Cardiac fibroblast (primary cell): ENCODE data around the gene TRIM38.

Experiments
- DNase-seq, 2 donors: peaks; one replicate each; pipeline versions ENCODE4 v3.0.0 to v3.0.0-alpha.2; 2010; ENCODE audit warnings: low read depth in 2 of 2
- H3K4me3 ChIP-seq, 2 donors: replicated peaks in 1 of 2; 1 replicate in 1 of 2; 2 replicates in 1 of 2; pipeline ENCODE4 v1.5.1; 2011; ENCODE audit warnings: low read depth in 2 of 2, low read length in 2 of 2, mild to moderate bottlenecking in 2 of 2, moderate library complexity in 1 of 2
- TF ChIP-seq, protein P1 (sequence below): IDR thresholded peaks from one replicate; pipeline ENCODE4 v1.5.1; 2011; ENCODE audit warnings: low read depth, mild to moderate bottlenecking, low read length, inconsistent platforms

Gene TRIM38, protein sequence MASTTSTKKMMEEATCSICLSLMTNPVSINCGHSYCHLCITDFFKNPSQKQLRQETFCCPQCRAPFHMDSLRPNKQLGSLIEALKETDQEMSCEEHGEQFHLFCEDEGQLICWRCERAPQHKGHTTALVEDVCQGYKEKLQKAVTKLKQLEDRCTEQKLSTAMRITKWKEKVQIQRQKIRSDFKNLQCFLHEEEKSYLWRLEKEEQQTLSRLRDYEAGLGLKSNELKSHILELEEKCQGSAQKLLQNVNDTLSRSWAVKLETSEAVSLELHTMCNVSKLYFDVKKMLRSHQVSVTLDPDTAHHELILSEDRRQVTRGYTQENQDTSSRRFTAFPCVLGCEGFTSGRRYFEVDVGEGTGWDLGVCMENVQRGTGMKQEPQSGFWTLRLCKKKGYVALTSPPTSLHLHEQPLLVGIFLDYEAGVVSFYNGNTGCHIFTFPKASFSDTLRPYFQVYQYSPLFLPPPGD

DNA sequence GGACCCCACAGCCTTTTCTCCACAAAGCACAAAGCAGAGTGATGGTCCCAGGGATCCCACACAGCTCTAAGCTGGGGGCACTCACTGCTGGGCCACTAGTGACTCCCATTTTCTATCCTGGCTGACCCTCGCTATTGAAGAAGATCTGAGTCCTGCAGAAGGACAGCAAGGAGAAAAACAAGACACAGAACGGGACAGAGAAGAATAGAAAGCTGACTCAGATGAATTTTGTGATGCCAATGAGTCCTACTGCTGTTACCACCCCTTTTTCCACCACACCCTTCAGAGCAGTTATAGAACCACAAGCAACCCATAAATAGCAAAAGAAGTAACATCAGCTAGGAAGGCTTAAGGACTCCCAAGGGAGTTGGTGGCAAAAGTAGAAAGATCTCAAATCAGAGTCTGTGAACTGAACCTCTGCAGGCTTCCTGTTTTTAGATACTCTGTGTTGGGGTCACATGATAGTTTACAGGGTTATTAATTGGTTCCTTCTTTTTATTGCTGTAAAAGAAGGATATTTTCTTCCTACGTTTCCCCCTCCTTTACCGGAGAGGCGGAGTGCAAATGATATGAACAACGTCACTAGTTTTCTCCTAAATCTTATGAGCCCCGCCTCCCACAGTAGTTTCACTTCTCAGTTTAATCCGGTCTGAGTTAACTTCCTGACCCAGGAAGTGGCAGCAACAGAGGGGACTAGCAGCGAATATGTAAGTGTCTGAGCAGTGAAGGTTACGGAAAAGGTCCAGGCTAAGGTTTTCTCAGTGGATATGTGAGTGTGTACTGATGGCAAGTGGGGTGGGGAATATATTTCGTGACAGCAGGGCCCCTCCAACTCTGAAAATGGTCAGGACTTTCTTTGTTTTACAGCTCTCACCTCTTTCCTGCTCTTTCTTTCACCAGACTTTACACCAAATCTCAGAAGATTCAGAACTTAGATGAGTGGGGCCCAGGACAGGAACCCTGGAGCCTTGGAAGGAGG lies at the start of gene TRIM38:
TSS of gene TRIM38 (plus strand) at position 654 of the 979 bp plus-strand sequence. CDS start 3,721 bp downstream, outside the sequence.
- DNase-seq, result peak; percentile 94 to 95
- peak within 1 kb of the TSS; percentile 59 to 71 for H3K4me3 ChIP-seq

GRCh38 chr6:25913741-25914140 lies 48.9 kb upstream of the TRIM38 start:
- H3K4me3 ChIP-seq, result no peak overlapping the region
- DNase-seq, result no peak
- TF ChIP-seq, protein P1, sequence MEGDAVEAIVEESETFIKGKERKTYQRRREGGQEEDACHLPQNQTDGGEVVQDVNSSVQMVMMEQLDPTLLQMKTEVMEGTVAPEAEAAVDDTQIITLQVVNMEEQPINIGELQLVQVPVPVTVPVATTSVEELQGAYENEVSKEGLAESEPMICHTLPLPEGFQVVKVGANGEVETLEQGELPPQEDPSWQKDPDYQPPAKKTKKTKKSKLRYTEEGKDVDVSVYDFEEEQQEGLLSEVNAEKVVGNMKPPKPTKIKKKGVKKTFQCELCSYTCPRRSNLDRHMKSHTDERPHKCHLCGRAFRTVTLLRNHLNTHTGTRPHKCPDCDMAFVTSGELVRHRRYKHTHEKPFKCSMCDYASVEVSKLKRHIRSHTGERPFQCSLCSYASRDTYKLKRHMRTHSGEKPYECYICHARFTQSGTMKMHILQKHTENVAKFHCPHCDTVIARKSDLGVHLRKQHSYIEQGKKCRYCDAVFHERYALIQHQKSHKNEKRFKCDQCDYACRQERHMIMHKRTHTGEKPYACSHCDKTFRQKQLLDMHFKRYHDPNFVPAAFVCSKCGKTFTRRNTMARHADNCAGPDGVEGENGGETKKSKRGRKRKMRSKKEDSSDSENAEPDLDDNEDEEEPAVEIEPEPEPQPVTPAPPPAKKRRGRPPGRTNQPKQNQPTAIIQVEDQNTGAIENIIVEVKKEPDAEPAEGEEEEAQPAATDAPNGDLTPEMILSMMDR, result no peak

More for the DNA sequence above, at the start of gene TRIM38:
- TF ChIP-seq, protein P1, result no peak

GRCh38 chr6:25916330-25916729 lies 46.3 kb upstream of the TRIM38 start:
- TF ChIP-seq, protein P1, result no peak

GRCh38 chr6:25916789-25917490 lies 45.7 kb upstream of the TRIM38 start:
- TF ChIP-seq, protein P1, result no peak
- DNase-seq, result no peak
- no peak overlapping the region for H3K4me3 ChIP-seq

More at GRCh38 chr6:25916330-25916729, 46.3 kb upstream of the TRIM38 start:
- no peak for DNase-seq
- H3K4me3 ChIP-seq, result no peak overlapping the region

- TF ChIP-seq, protein P1, result no peak
- no peak overlapping the region for H3K4me3 ChIP-seq
- no peak for DNase-seq
Observed at GRCh38 chr6:25918083-25918683, 44.4 kb upstream of the TRIM38 start.

GRCh38 chr6:25919657-25920056 lies 42.9 kb upstream of the TRIM38 start:
- no peak for DNase-seq
- no peak overlapping the region for H3K4me3 ChIP-seq
- TF ChIP-seq, protein P1, result no peak
